GM21576 (cell line): Measurements from ENCODE around the gene TERT.
"Not testable (repeated sequence)": the region's sequence is repeated elsewhere in the genome, so short reads cannot be mapped to it uniquely, and the experiment has no call there.

Experiments
- ATAC-seq: cut with Tn5 transposase; IDR thresholded peaks from one replicate; pipeline ENCODE4 v1.9.1; 2021; ENCODE audit warnings: mild to moderate bottlenecking, moderate library complexity; ENCODE audit not compliant: unreplicated experiment

Gene TERT

DNA sequence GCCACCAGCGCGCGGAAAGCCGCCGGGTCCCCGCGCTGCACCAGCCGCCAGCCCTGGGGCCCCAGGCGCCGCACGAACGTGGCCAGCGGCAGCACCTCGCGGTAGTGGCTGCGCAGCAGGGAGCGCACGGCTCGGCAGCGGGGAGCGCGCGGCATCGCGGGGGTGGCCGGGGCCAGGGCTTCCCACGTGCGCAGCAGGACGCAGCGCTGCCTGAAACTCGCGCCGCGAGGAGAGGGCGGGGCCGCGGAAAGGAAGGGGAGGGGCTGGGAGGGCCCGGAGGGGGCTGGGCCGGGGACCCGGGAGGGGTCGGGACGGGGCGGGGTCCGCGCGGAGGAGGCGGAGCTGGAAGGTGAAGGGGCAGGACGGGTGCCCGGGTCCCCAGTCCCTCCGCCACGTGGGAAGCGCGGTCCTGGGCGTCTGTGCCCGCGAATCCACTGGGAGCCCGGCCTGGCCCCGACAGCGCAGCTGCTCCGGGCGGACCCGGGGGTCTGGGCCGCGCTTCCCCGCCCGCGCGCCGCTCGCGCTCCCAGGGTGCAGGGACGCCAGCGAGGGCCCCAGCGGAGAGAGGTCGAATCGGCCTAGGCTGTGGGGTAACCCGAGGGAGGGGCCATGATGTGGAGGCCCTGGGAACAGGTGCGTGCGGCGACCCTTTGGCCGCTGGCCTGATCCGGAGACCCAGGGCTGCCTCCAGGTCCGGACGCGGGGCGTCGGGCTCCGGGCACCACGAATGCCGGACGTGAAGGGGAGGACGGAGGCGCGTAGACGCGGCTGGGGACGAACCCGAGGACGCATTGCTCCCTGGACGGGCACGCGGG is at the start of gene TERT:
Gene TERT (minus strand): TSS at position 234 of the 815 bp plus-strand sequence. CDS start 79 bp downstream, at position 155.
- ATAC-seq = no peak

DNA sequence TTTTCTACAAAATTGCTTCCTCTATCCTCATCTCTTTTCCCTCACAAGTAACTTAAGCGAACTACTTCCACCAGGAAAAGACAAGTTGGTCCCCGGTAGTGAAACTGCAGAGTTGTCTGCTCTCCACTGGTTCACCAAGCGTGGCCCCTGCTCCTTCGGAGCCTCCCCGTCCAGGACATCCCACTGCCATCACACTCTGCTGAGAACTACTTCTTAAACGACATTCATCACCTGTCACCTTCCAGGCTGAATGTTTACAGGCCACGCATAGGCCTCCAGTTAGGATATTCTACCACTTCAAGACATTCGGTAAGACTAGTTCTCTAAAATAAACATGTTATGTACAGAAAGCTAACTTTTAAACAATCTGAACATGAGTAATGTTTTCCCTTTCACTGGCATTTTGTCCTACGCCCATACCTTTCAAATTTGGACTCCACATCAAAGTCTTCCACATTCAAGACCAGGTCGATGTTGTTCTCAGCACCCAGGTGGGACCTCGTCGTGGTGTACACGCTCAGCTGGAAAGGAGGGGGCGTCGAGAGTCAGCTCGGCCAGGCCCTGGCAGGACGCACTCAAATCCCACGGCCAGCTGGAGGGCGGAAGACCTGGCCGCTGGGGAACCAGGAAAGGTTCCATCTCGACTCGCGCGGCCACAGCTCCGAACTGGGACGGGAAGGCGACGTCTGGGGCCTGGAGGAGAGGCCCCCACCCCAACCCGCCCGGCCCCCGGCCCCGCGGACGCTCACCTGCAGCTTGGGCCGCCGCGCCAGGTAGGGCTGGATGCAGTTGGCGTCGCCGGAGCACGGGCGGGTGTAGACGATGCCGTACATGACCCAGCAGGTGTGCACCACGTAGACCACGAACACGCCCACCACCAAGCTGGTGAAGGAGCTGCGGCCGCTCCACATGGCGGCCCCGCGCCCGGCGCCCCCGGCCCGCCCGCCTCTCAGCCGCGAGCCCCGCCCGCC is 49.3 kb upstream of the TERT start:
- no peak for ATAC-seq

DNA sequence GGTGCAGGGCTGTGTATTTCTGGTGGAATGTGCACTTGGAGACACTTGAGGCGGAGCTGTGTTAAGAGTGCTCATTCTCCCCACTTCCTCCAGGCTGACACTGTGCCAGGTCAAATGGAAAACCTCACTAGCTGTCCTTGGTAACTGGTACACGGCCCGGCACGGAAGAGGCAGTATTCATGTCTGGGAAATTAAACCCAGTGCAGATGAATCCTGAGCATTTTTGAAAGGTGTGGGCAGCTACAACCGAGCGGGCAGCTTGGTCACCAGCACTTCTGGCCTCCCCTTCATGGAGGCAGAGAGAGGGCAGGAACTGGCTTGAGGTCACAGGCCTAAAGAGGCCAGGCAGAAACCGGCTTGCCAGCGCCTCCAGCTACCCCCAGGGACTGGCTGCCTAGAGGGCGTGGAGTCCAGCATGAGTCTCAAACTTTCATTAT is 48.5 kb upstream of the TERT start:
- ATAC-seq = no peak

DNA sequence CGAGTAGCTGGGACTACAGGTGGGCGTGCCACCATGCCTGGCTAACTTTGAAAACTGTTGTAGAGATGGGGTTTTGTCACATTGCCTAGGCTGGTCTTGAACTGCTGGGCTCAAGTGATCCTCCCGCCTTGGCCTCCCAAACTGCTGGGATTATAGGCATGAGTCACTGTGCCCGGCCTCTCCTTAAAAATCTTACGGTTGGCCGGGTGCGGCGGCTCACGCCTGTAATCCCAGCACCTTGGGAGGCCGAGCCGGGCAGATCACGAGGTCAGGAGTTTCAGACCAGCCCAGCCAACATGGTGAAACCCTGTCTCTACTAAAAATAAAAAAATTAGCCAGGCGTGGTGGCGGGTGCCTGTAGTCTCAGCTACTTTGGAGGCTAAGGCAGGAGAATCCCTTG is 47.8 kb upstream of the TERT start:
- ATAC-seq = not testable (repeated sequence)

DNA sequence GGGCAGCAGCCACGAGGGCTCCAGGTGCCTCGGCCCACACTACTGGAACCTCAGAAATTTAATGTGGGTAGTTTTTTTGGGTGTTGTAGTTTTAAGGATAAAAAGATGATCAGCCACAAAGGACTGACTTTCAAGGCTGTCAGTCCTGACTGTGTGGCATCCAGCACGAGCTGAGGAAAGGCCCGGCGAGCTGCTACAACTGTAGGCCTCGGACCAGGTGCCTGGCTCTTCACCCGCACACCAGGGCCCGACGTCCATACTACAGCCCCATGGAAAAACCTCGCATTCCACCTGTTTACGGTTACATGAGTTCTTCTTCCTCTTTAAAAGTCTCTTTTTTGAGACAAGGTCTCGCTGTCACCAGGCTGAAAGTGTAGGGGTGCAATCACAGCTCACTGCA is 47.4 kb upstream of the TERT start:
- ATAC-seq = no peak

DNA sequence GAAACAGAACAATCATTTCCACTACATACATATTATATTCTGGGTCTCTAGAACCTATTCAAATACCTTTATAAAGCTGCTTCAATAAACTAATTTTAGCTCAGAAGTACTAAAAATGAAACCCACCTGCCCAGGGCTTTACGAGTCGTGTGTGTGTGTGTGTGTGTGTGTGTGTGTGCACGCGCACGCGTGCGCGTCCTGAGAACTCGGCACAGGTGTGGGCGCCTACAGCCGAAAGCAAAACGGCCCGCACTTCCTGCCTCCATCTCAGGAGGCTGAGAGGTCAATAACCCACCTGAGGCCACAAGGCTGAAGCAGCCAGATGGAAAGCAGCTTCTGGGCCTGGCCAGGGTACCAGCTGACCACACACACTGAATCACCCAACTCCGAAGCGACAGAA is 47.0 kb upstream of the TERT start:
- peak; percentile 38 for ATAC-seq

DNA sequence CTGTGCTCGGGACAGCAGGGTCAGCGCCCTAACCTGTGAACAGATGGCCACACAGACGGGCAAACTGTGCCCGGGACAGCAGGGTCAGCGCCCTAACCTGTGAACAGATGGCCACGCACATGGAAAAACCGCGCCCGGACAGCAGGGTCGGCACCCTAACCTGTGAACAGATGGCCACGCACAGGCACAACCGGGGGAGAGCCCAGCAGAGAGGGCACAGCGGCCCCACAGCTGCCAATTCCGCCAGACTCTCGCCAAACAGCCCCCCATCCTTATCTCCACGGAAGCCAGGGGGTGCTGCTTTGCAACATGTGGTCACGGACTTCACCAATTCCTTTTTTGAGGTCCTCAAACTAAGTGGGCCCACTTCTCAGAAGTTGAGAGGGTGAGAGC is 44.9 kb upstream of the TERT start:
- not testable (repeated sequence) for ATAC-seq

DNA sequence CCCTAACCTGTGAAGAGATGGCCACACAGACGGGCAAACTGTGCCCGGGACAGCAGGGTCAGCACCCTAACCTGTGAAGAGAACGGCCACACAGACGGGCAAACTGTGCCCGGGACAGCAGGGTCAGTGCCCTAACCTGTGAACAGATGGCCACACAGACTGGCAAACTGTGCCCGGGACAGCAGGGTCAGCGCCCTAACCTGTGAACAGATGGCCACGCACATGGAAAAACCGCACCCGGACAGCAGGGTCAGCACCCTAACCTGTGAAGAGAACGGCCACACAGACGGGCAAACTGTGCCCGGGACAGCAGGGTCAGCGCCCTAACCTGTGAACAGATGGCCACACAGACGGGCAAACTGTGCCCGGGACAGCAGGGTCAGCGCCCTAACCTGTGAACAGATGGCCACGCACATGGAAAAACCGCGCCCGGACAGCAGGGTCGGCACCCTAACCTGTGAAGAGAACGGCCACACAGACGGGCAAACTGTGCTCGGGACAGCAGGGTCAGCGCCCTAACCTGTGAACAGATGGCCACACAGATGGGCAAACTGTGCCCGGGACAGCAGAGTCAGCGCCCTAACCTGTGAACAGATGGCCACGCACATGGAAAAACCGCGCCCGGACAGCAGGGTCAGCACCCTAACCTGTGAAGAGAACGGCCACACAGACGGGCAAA is 44.4 kb upstream of the TERT start:
- ATAC-seq = not testable (repeated sequence)

DNA sequence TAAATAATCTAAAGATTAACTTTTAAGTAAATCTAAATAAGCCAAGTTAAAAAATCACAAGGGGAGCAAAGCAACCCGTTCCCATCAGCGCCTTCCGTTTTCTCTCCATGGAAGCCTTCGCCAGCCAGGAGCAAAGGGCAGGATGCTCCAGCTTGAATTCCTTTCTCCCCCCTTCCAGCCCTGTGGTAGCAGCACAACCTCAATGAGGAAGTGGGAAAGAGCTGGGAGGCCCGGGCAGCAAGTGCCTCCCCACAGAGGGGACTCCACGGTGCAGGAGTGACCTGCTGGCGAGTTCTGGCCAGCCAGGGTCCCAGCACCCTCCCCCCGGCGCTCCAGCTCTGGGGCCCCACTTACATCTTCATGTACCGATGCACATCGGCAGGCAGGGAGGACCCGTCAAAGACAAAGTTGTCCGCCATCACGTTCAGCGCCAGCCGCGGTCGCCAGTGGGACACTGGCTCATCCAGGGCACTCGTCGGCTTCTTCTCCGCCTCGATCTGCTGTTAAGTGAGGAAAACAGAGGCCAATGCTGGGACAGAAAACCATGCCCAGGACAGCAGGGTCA is 43.7 kb upstream of the TERT start:
- ATAC-seq = no peak

DNA sequence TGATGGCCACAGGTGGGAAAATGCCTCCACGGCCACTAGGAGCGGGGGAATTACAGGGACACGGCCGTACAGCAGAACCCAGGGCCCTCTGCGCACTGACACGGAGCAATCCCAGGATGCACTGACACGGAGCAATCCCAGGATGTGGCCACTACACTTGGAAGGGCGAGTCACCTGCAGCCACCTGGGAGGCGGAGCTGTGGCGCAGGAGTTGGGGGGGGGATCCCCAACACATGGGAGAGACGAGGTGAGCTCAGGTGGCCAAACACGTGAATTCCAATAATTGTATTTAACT is 43.3 kb upstream of the TERT start:
- no peak for ATAC-seq

DNA sequence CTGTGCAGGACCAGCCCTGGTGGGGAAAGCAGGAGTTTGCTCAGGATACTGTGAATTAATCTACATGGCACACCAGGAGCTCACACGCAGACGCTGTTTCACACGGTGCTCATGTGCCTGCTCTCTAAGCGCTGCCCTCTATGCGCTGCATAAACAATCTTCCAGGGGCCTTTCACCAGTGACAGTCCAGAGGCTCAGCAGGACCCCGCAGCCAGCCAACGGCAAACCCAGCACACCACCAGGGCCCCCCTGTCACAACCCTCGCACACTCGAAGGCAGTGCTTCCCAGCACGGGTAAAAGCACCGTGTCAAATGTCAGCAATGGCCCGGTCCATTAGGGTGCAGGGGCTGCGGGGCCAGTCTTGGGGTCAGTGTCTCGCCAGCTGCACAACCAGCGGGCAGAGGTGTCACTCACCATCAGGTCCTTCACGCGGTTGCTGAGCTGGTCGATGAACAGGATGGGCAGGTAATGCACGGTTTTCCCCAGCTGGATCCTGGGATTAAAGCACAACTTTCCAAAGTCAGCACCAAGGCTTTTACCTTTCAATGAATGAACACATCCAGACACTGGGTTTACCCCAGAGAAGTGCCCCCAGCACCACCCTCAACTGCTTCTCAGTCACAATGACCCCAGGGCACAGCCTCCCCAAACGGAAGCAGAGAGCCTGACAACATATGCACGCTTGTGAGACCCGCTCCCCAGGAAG is 42.8 kb upstream of the TERT start:
- ATAC-seq = no peak

DNA sequence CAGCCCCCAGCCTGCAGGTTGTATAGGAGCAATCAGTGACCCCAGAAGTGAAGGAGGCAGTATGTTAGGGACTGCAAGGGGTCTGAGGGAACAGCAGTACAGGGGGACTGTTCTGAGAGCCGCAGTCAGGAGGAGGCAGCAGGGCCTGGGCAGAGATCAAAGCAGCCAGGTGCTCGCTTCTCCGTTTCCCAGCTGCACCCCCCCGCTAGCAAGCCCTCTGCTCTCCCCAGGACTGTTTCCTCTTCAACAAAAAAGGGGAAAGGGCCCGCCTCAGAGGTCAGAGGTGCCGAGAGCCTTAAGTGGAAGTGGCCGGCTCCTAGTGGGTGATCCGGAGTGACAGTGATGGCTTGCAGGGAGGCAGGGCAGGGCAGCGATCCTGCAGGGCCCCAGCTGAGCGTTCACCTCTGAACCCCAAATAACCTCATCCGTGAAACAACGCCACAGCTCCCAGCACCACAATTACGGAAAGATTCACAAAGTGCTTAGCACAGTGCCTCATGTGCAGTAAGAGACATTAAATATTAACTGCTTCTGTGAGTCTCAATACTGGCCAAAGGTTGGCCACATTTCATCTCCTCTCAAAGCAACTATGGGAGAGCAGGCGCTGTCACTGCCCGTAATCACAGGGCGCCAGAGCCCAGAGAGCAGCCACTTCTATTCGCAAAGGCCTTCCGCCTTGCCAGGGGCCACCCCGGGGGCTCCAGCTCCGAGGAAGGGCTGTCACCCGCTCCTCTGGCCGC is 42.1 kb upstream of the TERT start:
- ATAC-seq = no peak

DNA sequence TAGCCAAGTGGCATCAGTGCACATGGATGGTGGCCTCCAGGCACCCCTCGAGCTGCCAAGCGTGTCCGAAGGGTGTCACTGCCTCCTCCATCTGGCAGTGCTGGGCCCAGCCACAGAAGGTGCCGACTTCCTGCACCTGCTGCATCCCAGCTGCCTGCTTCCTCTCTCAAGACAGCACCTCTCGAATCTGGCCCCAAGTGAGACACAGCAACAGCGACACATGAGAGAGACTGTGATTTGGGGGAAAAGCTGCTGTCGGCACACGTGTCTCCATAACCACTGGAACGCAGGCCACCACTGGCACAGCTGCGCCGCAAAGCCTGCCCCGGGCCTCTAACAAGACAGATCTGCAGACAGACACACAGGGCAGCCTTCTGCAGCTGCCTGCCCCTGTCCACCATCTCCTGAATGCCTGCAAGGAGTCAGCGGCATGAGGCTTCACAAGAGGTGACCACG is 41.3 kb upstream of the TERT start:
- ATAC-seq = no peak

DNA sequence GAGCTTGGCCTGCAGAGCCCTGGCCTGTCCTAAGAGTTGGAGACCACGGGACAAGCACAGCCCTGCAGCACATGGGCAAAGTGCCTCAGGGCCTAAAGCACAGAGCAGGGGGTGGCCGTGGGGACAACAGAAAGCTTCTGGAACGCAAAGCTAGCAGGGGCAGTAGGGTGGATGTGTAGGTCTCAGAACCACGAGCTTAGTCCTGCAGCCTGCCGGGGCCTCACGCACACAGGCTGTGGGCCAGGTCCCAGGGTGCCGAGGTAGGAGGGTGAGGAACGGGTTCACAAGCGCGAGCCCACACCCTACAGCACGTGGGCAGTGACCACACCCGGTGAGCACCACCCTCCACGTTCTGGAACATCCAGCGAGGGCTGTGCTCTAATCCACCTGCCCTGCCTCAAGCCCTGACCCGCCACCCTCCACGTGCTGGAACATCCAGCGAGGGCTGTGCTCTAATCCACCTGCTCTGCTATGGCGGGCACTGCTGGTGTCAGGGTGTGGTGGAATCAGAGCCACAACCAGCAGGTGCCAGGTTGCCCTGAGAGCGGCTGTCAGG is 40.8 kb upstream of the TERT start:
- ATAC-seq = no peak

DNA sequence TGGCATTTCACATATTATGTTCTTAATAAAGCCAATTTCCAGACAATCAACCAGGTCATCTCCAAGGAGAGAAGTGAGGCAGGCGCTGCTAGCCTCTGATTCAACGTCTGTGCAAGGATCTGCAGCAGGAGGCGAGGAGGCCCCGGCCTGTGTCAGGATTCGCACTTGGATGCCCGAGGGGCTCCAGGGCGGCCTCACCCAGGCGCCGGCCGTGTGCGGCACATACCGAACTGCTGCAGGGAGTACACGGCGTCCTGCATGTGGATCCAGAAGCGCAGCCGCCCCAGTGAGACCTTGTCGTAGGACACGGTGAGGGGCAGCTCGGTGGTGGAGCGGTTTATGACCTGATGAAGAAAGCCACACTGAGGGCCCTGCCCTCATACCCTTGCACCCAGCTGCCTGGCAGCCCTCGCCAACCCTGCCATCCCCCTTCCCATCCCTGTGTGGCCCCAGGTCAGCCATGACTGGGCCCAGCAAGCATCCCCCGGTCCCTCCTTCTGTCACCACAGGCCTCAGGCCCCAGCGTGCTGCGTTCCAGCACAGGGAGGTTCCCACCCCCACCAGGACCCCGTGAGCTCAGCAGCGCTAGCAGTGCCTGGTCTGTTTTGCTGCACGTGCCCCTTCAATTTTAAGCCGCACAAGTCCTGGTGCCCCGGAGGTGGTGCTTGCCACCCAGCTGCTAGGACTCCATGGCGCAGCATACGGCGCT is 40.1 kb upstream of the TERT start:
- ATAC-seq = no peak

DNA sequence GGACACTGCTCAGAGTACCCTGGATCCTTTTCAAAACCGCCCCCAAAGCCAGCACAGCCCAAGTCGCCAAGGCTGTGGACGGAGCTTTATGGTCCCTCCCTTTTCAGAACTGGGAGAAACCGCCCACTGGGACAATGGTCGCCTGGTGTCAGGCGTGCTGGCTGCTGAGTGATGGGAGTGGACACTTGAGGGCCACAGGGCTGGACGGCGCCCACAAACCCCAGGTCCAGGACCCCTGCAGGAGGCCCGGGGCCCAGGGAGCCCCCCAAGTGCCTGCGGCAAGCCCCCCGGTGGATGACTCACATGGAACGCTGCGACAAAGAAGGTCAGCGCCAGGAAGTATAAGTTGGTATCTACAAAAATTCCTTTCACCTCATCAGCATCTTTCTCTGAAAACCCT is 39.1 kb upstream of the TERT start:
- no peak for ATAC-seq

DNA sequence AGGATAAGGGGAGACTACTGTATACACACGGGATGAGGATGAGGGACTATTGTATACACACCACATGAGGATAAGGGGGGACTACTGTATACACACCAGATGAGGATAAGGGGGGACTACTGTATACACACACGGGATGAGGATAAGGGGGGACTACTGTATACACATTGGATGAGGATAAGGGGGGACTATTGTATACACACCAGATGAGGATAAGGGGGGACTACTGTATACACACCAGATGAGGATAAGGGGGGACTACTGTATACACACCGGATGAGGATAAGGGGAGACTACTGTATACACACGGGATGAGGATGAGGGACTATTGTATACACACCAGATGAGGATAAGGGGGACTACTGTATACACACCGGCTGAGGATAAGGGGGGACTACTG is 38.4 kb upstream of the TERT start:
- not testable (repeated sequence) for ATAC-seq

DNA sequence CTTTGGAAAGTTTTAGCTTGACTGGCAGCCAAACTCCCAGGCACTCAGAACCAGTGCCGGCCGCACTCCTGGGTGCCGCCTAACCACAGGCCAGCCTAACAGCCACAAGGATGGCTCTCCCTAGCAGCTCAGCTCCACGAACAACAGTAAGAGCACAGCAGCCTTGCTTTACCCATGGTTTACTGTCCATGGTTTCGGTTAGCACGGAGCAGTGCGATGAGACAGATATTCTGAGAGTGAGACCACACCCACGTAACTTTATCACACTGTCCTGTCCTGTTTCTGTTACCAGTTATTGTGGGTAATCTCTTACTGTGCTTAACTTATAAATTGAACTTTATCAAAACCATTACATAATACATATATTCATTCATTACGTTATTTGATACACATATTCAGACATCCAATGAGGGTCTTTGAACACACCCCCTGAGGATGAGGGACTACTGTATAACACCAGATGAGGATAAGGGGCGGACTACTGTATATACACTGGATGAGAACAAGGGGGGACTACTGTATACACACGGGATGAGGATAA is 37.7 kb upstream of the TERT start:
- no peak for ATAC-seq
